Calu3 (cell line): ENCODE data around the gene C11orf71. TPM values are rescaled to one million over a fixed set of nuclear protein-coding genes. Genes with fewer than 3 reads are reported as not detected.
A peak's percentile ranks its signal among the peaks of the same experiment; 100 is the strongest.

Experiments
- Bru-seq: library from RNA; stranded (reverse); fragments of 400-500 nt; gene quantifications from one replicate; lab custom pipeline; 2021; lab: Mats Ljungman, UMichigan
- BruChase-seq, 2 experiments: library from RNA; stranded (reverse); fragments of 400-500 nt; gene quantifications; one replicate each; lab custom pipeline; 2021; lab: Mats Ljungman, UMichigan
- BruUV-seq: library from RNA; stranded (reverse); fragments of 400-500 nt; replicated peaks from 2 replicates; lab custom pipeline; 2021; lab: Mats Ljungman, UMichigan
- CTCF ChIA-PET: fragments of 300-600 bp; sonication (Branson Sonifier 250); formaldehyde crosslinking; loops from one replicate; lab custom pipeline; 2022; ENCODE audit warnings: antibody characterized with exemption; lab: Charles Lee
- DNase-seq: peaks from one replicate; pipeline ENCODE4 v3.0.0; 2022
- H3K27ac Mint-ChIP-seq: one replicate; pipeline ENCODE4 v1.8.0; 2022; ENCODE audit warnings: mixed read lengths; ENCODE audit not compliant: unreplicated experiment
- H3K27me3 Mint-ChIP-seq: one replicate; pipeline ENCODE4 v1.8.0; 2022; ENCODE audit warnings: mixed read lengths; ENCODE audit not compliant: unreplicated experiment
- H3K36me3 Mint-ChIP-seq: one replicate; pipeline ENCODE4 v1.8.0; 2022; ENCODE audit warnings: mild to moderate bottlenecking, moderate library complexity, mixed read lengths; ENCODE audit not compliant: insufficient read depth, unreplicated experiment
- H3K4me1 Mint-ChIP-seq: one replicate; pipeline ENCODE4 v1.8.0; 2022; ENCODE audit warnings: mild to moderate bottlenecking, low read depth, mixed read lengths; ENCODE audit not compliant: unreplicated experiment
- H3K4me3 Mint-ChIP-seq: one replicate; pipeline ENCODE4 v1.8.0; 2022; ENCODE audit warnings: mild to moderate bottlenecking, low read depth, moderate library complexity, mixed read lengths; ENCODE audit not compliant: unreplicated experiment
- H3K9me3 Mint-ChIP-seq: one replicate; pipeline ENCODE4 v1.8.0; 2022; ENCODE audit warnings: low read depth, mixed read lengths; ENCODE audit not compliant: unreplicated experiment
- intact Hi-C: fragments of 100-400 bp; cut with micrococcal nuclease; formaldehyde crosslinking; loops from one replicate; pipeline ENCODE4 v1.10.0; 2022; ENCODE audit not compliant: unreplicated experiment
- long read RNA-seq: library from polyadenylated mRNA; stranded (forward); transcript quantifications from one replicate; pipeline ENCODE4 v2.0.0, GENCODE V29; 2022
- total RNA-seq: library from RNA; stranded (reverse); gene quantifications from 2 replicates; pipeline ENCODE4 v1.2.3, GENCODE V29; 2022
- TF ChIP-seq, protein P1 (sequence below): fragments of 200-600 bp; IDR thresholded peaks from one replicate; pipeline ENCODE4 v1.8.0; 2022; ENCODE audit warnings: antibody characterized with exemption; ENCODE audit not compliant: unreplicated experiment

The C11orf71 gene
- total RNA-seq (3.8 and 6.7 TPM in 2 replicates), Bru-seq, nascent RNA (percentile 58 among the genes with signal in this experiment), BruChase-seq, experiment 1, labeled RNA remaining after a 6-hour chase (percentile 58 among the genes with signal in this experiment), BruChase-seq, experiment 2, labeled RNA remaining after a 2-hour chase (percentile 53 among the genes with signal in this experiment)
- long read RNA-seq, transcript C11orf71-202 (1 exons, 1,980 nt), result major isoform, 13 of 13 reads
- long read RNA-seq, partial matches to known transcripts, result 0 of 13 reads
- long read RNA-seq, other reads (novel, unspliced or antisense), result 0 of 13 reads

DNA sequence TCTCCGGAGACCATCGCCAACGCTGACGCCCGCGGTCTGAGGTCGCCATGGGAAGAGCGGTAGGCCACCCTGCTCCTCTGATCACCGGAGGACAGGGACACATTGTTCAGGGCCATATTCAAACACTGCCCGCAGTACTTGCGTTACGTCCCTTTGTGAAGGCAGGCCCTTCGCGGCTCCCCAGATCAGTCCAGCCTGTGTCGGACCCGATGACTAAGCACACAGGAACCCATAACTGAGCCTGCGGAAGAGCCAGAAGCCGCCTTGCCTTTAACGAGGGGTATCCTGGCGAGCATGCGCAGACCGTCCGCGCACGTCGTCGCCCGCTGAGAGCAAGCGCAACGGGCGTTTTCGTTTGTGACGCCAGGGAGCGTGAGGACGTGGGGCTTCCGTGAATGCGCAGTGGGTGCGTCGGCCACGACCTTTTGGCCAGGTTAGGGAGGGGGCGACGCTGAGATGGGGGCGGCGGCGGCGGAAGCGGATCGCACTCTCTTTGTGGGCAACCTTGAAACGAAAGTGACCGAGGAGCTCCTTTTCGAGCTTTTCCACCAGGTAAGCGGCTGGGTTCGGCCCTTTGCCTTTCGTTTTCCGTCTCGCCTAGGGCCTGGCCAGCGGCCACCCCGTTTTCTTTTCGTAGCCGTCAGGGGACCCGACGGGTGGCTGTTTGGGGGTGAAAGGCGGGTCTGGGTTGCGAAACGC is at the start of gene C11orf71, which contains the start of gene RBM7:
Gene C11orf71, minus strand, starts transcription at position 296 of the 699 bp plus-strand sequence. Its CDS starts 180 bp downstream, at position 116.
Gene RBM7, plus strand, starts transcription at position 451 of the 699 bp plus-strand sequence. Its CDS starts 6 bp downstream, at position 457.
- CTCF ChIA-PET, result interaction anchor here (0.9 kb wide), 1 partner anchor 38 kb away, joined by 3 read pairs; no protein-coding TSS in a partner anchor
- peaks cover 31% of the 10 kb centered on the region for H3K4me1 Mint-ChIP-seq
- no peaks in the 10 kb centered on the region for H3K27me3 Mint-ChIP-seq
- peak within 1 kb of the TSS; percentile 95 for H3K4me3 Mint-ChIP-seq
- peak; percentile 90 for DNase-seq
- peaks cover 41% of the 10 kb centered on the region for H3K36me3 Mint-ChIP-seq
- intact Hi-C loops, result loop anchor here (2.0 to 5.0 kb wide), 3 partner anchors 38 to 103 kb away; partner anchors contain the start of genes NNMT and REXO2
- no TSS peak for BruUV-seq
- TF ChIP-seq, protein P1, sequence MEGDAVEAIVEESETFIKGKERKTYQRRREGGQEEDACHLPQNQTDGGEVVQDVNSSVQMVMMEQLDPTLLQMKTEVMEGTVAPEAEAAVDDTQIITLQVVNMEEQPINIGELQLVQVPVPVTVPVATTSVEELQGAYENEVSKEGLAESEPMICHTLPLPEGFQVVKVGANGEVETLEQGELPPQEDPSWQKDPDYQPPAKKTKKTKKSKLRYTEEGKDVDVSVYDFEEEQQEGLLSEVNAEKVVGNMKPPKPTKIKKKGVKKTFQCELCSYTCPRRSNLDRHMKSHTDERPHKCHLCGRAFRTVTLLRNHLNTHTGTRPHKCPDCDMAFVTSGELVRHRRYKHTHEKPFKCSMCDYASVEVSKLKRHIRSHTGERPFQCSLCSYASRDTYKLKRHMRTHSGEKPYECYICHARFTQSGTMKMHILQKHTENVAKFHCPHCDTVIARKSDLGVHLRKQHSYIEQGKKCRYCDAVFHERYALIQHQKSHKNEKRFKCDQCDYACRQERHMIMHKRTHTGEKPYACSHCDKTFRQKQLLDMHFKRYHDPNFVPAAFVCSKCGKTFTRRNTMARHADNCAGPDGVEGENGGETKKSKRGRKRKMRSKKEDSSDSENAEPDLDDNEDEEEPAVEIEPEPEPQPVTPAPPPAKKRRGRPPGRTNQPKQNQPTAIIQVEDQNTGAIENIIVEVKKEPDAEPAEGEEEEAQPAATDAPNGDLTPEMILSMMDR, result no peak
- peak within 1 kb of the TSS; percentile 99 for H3K27ac Mint-ChIP-seq
- no peaks in the 10 kb centered on the region for H3K9me3 Mint-ChIP-seq

DNA sequence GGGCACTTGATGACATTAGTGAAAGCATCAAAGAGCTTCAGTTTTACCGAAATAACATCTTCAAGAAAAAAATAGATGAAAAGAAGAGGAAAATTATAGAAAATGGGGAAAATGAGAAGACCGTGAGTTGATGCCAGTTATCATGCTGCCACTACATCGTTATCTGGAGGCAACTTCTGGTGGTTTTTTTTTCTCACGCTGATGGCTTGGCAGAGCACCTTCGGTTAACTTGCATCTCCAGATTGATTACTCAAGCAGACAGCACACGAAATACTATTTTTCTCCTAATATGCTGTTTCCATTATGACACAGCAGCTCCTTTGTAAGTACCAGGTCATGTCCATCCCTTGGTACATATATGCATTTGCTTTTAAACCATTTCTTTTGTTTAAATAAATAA is 49.5 kb upstream of the C11orf71 start:
- BruUV-seq, result no TSS peak
- peaks cover 14% of the 10 kb centered on the region for H3K36me3 Mint-ChIP-seq
- peaks cover 18% of the 10 kb centered on the region for H3K4me1 Mint-ChIP-seq
- no peak overlapping the region for H3K4me3 Mint-ChIP-seq
- intact Hi-C loops, result no loop called here
- H3K27ac Mint-ChIP-seq, result no peak overlapping the region
- no peaks in the 10 kb centered on the region for H3K9me3 Mint-ChIP-seq
- no peaks in the 10 kb centered on the region for H3K27me3 Mint-ChIP-seq
- DNase-seq, result no peak
- CTCF ChIA-PET, result no interaction called here
- TF ChIP-seq, protein P1, result no peak

DNA sequence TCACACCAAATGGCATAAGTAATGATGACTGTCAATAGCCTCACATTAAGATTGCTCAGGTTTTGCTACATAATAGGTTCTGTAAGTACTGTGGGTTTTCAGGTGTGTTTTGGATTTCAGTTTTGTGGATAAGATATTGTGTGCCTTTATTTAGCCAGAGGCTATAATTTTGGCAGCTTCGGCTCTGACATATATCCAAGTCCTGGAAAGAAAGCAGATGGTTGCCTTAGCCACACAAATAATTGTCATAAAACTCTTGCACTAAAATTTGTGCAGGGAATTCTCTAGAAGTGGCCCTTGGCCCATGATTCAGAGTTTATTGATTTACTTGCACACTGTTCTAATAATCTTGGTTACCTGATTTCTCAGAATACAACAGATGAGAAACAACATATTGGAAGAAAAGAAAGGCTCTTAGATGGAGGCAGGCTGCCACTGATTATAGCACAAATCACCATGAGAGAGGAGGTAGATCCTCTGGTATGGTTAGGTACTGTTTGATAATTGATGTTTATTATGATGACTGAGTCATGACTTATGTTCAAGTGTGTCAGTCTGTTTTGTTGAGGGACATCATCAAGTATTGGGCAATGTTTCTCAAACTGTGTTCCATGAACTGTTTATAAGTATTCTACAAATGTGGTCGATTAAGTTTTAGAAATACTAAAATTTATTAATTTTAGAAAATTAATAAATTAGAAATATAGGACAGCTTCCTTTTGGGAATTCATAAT is 48.6 kb upstream of the C11orf71 start:
- peaks cover 14% of the 10 kb centered on the region for H3K36me3 Mint-ChIP-seq
- H3K4me3 Mint-ChIP-seq, result no peak overlapping the region
- intact Hi-C loops, result no loop called here
- peaks cover 18% of the 10 kb centered on the region for H3K4me1 Mint-ChIP-seq
- CTCF ChIA-PET, result no interaction called here
- DNase-seq, result no peak
- TF ChIP-seq, protein P1, result no peak
- H3K9me3 Mint-ChIP-seq, result no peaks in the 10 kb centered on the region
- no TSS peak for BruUV-seq
- no peaks in the 10 kb centered on the region for H3K27me3 Mint-ChIP-seq
- H3K27ac Mint-ChIP-seq, result no peak overlapping the region

DNA sequence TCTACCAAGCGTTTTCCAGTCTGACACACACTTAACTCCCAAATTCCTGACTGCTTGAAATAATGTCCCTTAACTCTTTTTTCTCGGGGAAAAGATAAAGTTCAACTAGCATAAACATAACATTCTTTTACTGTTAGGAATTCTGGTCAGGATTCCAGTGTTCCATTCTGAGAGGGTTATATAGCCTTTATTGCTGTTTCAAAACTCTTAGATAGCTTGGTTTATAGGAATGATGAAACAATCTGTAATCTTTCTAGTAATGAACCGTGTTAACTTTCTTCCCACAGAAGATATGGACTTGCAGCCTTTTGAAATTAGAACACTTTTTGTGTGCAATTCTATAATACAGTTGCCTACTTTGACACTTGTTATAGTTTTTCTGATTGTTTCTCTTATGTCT is 47.6 kb upstream of the C11orf71 start:
- Mint-ChIP-seq H3K4me3 (no peak overlapping the region), H3K27ac (no peak overlapping the region)
- CTCF ChIA-PET, result no interaction called here

More for the DNA sequence above, 47.6 kb upstream of the C11orf71 start:
- TF ChIP-seq, protein P1, result no peak
- H3K36me3 Mint-ChIP-seq, result peaks cover 14% of the 10 kb centered on the region
- DNase-seq, result no peak
- H3K27me3 Mint-ChIP-seq, result no peaks in the 10 kb centered on the region
- H3K4me1 Mint-ChIP-seq, result peaks cover 18% of the 10 kb centered on the region
- H3K9me3 Mint-ChIP-seq, result no peaks in the 10 kb centered on the region
- intact Hi-C loops, result no loop called here
- BruUV-seq, result no TSS peak
